K562 (cell line): ENCODE data around the gene TRIP11. TPM values are rescaled to one million over a fixed set of nuclear protein-coding genes. Genes with fewer than 3 reads are reported as not detected.

Source experiments
- ATAC-seq: fragments of 200-7000 bp; cut with Tn5 transposase; 3 replicates; pipeline ENCODE4 v1.9.1; 2020; ENCODE audit warnings: moderate library complexity
- BruUV-seq: library from RNA; stranded (reverse); fragments of 400-500 nt; replicated peaks from 2 replicates; lab custom pipeline; 2021; lab: Mats Ljungman, UMichigan
- CTCF ChIA-PET: fragments of 300-600 bp; formaldehyde crosslinking; extraction: SDS; loops from one replicate; lab custom pipeline; 2021; ENCODE audit warnings: low intra/inter-chr PET ratio; lab: Yijun Ruan, JAX
- POLR2A ChIA-PET: fragments of 300-600, 350-650 bp; sonication (Branson Sonifier 250); formaldehyde crosslinking; extraction: SDS; loops from one replicate; lab custom pipeline; 2021; ENCODE audit warnings: antibody characterized with exemption, inconsistent platforms; lab: Yijun Ruan, JAX
- DNase-seq, 4 experiments: peaks; one replicate each; pipeline versions ENCODE4 v3.0.0 to v3.0.0-alpha.2; 2011 to 2018; ENCODE audit warnings: low spot score in 3 of 4, mixed read lengths in 3 of 4; ENCODE audit errors: extremely low read depth in 1 of 4
- FAIRE-seq: peaks from 2 replicates; lab custom pipeline; 2011; peaks lifted over from hg19 to GRCh38; lab: Jason Lieb, UNC
- H2AFZ ChIP-seq: 2 replicates; pipeline ENCODE4 v1.6.0; 2011; ENCODE audit warnings: low read depth, low read length, control low read depth, inconsistent platforms
- H3K27ac ChIP-seq: fragments of 200-600 bp; 3 replicates; pipeline ENCODE4 v1.8.0; 2011; ENCODE audit warnings: low read depth, mild to moderate bottlenecking, control low read depth, inconsistent platforms, low read length, moderate library complexity, mixed read lengths; ENCODE audit errors: extremely low read depth
- H3K27me3 ChIP-seq, 2 experiments: fragments of 300-600 bp in 1 of 2; 2 replicates in 1 of 2; 3 replicates in 1 of 2; pipeline versions ENCODE4 v1.6.0 to v1.8.0; 2011; ENCODE audit warnings: inconsistent platforms in 2 of 2, low read length in 2 of 2, mild to moderate bottlenecking in 1 of 2, mixed read lengths in 1 of 2, moderate library complexity in 1 of 2; ENCODE audit not compliant: control insufficient read depth in 2 of 2, insufficient read depth in 2 of 2
- H3K36me3 ChIP-seq: fragments of 300-600 bp; 3 replicates; pipeline ENCODE4 v1.8.0; 2011; ENCODE audit warnings: mild to moderate bottlenecking, low read length, inconsistent platforms; ENCODE audit not compliant: control insufficient read depth, insufficient read depth
- H3K4me1 ChIP-seq, 2 experiments: fragments of 200-600 bp in 1 of 2; replicated peaks in 1 of 2; 2 replicates in 1 of 2; 3 replicates in 1 of 2; pipeline versions ENCODE4 v1.5.1 to v1.8.0; 2011; ENCODE audit warnings: inconsistent platforms in 2 of 2, low read length in 2 of 2, mild to moderate bottlenecking in 1 of 2, mixed read lengths in 1 of 2, moderate library complexity in 1 of 2; ENCODE audit not compliant: control insufficient read depth in 2 of 2, insufficient read depth in 2 of 2
- H3K4me2 ChIP-seq: 2 replicates; pipeline ENCODE4 v1.6.1; 2011; ENCODE audit warnings: low read length, control low read depth, inconsistent platforms, mixed read lengths; ENCODE audit not compliant: insufficient read depth
- H3K4me3 ChIP-seq: fragments of 200-600 bp; sonication (generic), shearing (Covaris generic); 2 replicates; pipeline ENCODE4 v1.5.1; 2016; ENCODE audit warnings: control low read depth, inconsistent platforms
- H3K79me2 ChIP-seq: fragments of 200-600 bp; 3 replicates; pipeline ENCODE4 v1.8.0; 2011; ENCODE audit warnings: low read length, inconsistent platforms; ENCODE audit not compliant: control insufficient read depth, insufficient read depth
- H3K9ac ChIP-seq, 2 experiments: 2 replicates each; pipeline versions ENCODE4 v1.6.0 to v1.6.1; 2011; ENCODE audit warnings: low read depth in 2 of 2, low read length in 2 of 2, control low read depth in 1 of 2, inconsistent platforms in 1 of 2, mild to moderate bottlenecking in 1 of 2, mixed read lengths in 1 of 2; ENCODE audit not compliant: insufficient read depth in 1 of 2
- H3K9me1 ChIP-seq: one replicate; pipeline ENCODE4 v1.6.0; 2011; ENCODE audit warnings: inconsistent platforms, mild to moderate bottlenecking, low read length, moderate library complexity; ENCODE audit not compliant: control insufficient read depth, insufficient read depth
- H3K9me3 ChIP-seq: replicated peaks from 2 replicates; pipeline ENCODE4 v1.5.1; 2011; ENCODE audit warnings: low read depth, low read length, inconsistent platforms; ENCODE audit not compliant: control insufficient read depth, insufficient read depth
- H4K20me1 ChIP-seq: replicated peaks from 2 replicates; pipeline ENCODE4 v1.6.1; 2011; ENCODE audit warnings: low read length, inconsistent platforms, mixed read lengths; ENCODE audit not compliant: control insufficient read depth, insufficient read depth
- BDP1 ChIP-seq: IDR thresholded peaks from 3 replicates; pipeline ENCODE4 v1.6.1; 2011; ENCODE audit not compliant: insufficient read length, insufficient read depth
- ELF1 ChIP-seq: fragments of 200-800 bp; sonication (Bioruptor generic); IDR thresholded peaks from 2 replicates; pipeline ENCODE4 v1.6.1; 2016; ENCODE audit warnings: missing genetic modification characterization, missing compliant biosample characterization
- ETV6 ChIP-seq, 3 experiments: fragments of 150-350 bp in 1 of 3; sonication (generic) in 1 of 3; formaldehyde crosslinking in 1 of 3; IDR thresholded peaks; 2 replicates each; pipeline versions ENCODE4 v1.6.1 to v1.8.0; 2014 to 2022; ENCODE audit warnings: borderline replicate concordance in 2 of 3, low read depth in 2 of 3, antibody characterized with exemption in 1 of 3, low read length in 1 of 3, mild to moderate bottlenecking in 1 of 3, missing genetic modification reagents in 1 of 3
- SP1 ChIP-seq: sonication (generic); formaldehyde crosslinking; IDR thresholded peaks from 2 replicates; pipeline ENCODE4 v1.8.1; 2022; ENCODE audit warnings: mild to moderate bottlenecking, missing genetic modification reagents
- TSHZ1 ChIP-seq: fragments of 250-450 bp; sonication (Bioruptor Pico); IDR thresholded peaks from 2 replicates; pipeline ENCODE4 v1.4.0; 2020; ENCODE audit warnings: mild to moderate bottlenecking, moderate library complexity
- ZNF511 ChIP-seq: sonication (generic); formaldehyde crosslinking; IDR thresholded peaks from 2 replicates; pipeline ENCODE4 v1.8.0; 2022; ENCODE audit warnings: mild to moderate bottlenecking, missing genetic modification reagents
- WGBS: fragments of 100-300 bp; shearing (Covaris generic); methylation state at CpG from one replicate; pipeline ENCODE4 v1.1.6; 2016; ENCODE audit warnings: low coverage, mixed read lengths; ENCODE audit not compliant: insufficient coverage; ENCODE audit errors: missing lambda C conversion rate; 5-methylcytosine and 5-hydroxymethylcytosine counted together
- in situ Hi-C: fragments of 300-500 bp; cut with MboI; formaldehyde crosslinking; loops from 4 replicates; pipeline ENCODE4 v1.15.0; 2018; ENCODE audit warnings: inconsistent platforms, mixed read lengths
- intact Hi-C: fragments of 100-400 bp; cut with micrococcal nuclease; formaldehyde crosslinking; loops from 2 replicates; pipeline ENCODE4 v1.14.2; 2022
- polyA plus RNA-seq, 8 experiments: library from polyadenylated mRNA; depleted of rRNA in 4 of 8; stranded (reverse) in 5 of 8; unstranded in 3 of 8; fragments of >200 nt; fragmentation: Nextera tagmentation in 2 of 8; fragmentation: Illumina TruSeq in 1 of 8; extraction: Ambion mirVana in 2 of 8; extraction: Trizol in 1 of 8; gene quantifications; 2 replicates each; pipeline versions ENCODE4 v1.2.1 to v1.2.3, GENCODE V29; 2011 to 2014; ENCODE audit warnings: inconsistent platforms in 1 of 8, missing spikeins in 1 of 8
- total RNA-seq, 7 experiments: library from RNA; depleted of rRNA in 6 of 7; stranded (reverse); fragments of >200 nt in 6 of 7; fragmentation: Illumina TruSeq in 2 of 7; extraction: Trizol in 2 of 7; gene quantifications; 2 replicates each; pipeline versions ENCODE4 v1.2.1 to v1.2.3, GENCODE V29; 2011 to 2021; ENCODE audit warnings: low replicate concordance in 1 of 7

Gene TRIP11
- total and polyA plus RNA-seq, 9 of the 15 experiments (the other 6 are each of a cell fraction or from before 2014, with no cell fraction given): 4.0 to 20.0 (median 10.9) TPM

DNA sequence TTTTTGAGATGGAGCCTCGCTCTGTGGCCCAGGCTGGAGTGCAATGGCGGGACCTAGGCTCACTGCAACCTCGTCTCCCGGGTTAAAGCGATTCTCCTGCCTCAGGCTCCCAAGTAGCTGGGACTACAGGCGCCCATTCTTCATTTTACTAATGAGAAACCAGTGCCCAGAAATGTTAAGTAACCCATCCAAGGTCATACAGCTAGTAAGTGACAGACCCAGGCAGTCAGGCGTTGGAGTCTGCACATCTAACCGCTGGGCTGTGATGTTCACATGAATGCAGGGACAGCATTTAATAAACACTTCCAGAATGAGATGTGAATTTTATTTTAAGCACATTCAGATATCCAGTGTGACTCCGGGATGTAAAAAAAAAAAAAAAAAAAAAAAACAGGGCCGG is 1.3 kb upstream of the TRIP11 start:
- ChIA-PET CTCF (no interaction called here), POLR2A (interaction anchor here (2.6 kb wide), 1 partner anchor 65 kb away, joined by 9 read pairs; the partner anchor contains the start of gene ATXN3)
- 92% methylated on average over 3 of the region's 10 CpGs for WGBS
- Histone ChIP-seq H4K20me1 (peaks cover 4% of the 10 kb centered on the region; the same call in 1 of the 2 replicates), H3K79me2 (peaks cover 46% of the 10 kb centered on the region), H3K27ac (no peak overlapping the region; the same call in 2 of the 3 replicates), H3K9me3 (no peaks in the 10 kb centered on the region), H3K27me3 (no peaks in the 10 kb centered on the region), H3K4me1 (peaks cover 0 to 5% of the 10 kb centered on the region in 2 experiments; a peak in 1 of 5 replicates), H3K4me3 (peak overlapping the region; percentile 94), H3K9ac (no peak overlapping the region), H3K4me2 (peak overlapping the region; percentile 96; the same call in 1 of the 2 replicates), H3K9me1 (no peaks in the 10 kb centered on the region), H2AFZ (no peak overlapping the region), H3K36me3 (0 out of 3 replicates have a peak, but pooled peaks cover 5% of the 10 kb centered on the region)
- FAIRE-seq (no peak), DNase-seq (no peak), ATAC-seq (no peak)
- intact Hi-C loops: no loop called here
- BruUV-seq: no TSS peak
- TF ChIP-seq BDP1: no peak
- TF ChIP-seq ELF1: no peak
- TF ChIP-seq ETV6 (IDR thresholded peaks at IDR 0.05; ENCODE audit: borderline replicate concordance in 1 of 2, low read depth in 2 of 2, low read length in 1 of 2): no peak
- no peak for TF ChIP-seq ETV6 (CRISPR knock-in tag; IDR thresholded peaks at IDR 0.05; ENCODE audit: borderline replicate concordance)
- no peak for TF ChIP-seq SP1 (CRISPR knock-in tag)
- no peak for TF ChIP-seq ZNF511 (CRISPR knock-in tag)
- no peak for TF ChIP-seq TSHZ1 (CRISPR knock-in tag)
- in situ Hi-C loops: no loop called here
